HUES64 (cell line): ENCODE results near the gene SMARCD3.

Experiments used
- H3K27ac ChIP-seq: 2 replicates; pipeline ENCODE4 v1.7.0; 2013; ENCODE audit warnings: low read depth, low read length, inconsistent platforms
- H3K27me3 ChIP-seq: 2 replicates; pipeline ENCODE4 v1.6.1; 2013; ENCODE audit warnings: mild to moderate bottlenecking, low read length; ENCODE audit not compliant: insufficient read depth
- H3K36me3 ChIP-seq: 2 replicates; pipeline ENCODE4 v1.6.1; 2013; ENCODE audit warnings: mild to moderate bottlenecking, low read length; ENCODE audit not compliant: insufficient read depth
- H3K4me1 ChIP-seq: 2 replicates; pipeline ENCODE4 v1.6.1; 2013; ENCODE audit warnings: mild to moderate bottlenecking, low read length, moderate library complexity; ENCODE audit not compliant: insufficient read depth
- H3K4me3 ChIP-seq: 2 replicates; pipeline ENCODE4 v1.5.1; 2013; ENCODE audit warnings: mild to moderate bottlenecking, low read length, moderate library complexity
- H3K9ac ChIP-seq: 2 replicates; pipeline ENCODE4 v1.6.1; 2013; ENCODE audit warnings: mild to moderate bottlenecking, low read depth, low read length
- H3K9me3 ChIP-seq: 2 replicates; pipeline ENCODE4 v1.6.1; 2013; ENCODE audit warnings: low read depth, low read length; ENCODE audit not compliant: insufficient read depth
- WGBS: fragments of 150-250, 120-280 bp; methylation state at CpG from one replicate; pipeline ENCODE4 v1.1.7; 2013; ENCODE audit warnings: missing lambda C conversion rate; 5-methylcytosine and 5-hydroxymethylcytosine counted together

Gene SMARCD3

DNA sequence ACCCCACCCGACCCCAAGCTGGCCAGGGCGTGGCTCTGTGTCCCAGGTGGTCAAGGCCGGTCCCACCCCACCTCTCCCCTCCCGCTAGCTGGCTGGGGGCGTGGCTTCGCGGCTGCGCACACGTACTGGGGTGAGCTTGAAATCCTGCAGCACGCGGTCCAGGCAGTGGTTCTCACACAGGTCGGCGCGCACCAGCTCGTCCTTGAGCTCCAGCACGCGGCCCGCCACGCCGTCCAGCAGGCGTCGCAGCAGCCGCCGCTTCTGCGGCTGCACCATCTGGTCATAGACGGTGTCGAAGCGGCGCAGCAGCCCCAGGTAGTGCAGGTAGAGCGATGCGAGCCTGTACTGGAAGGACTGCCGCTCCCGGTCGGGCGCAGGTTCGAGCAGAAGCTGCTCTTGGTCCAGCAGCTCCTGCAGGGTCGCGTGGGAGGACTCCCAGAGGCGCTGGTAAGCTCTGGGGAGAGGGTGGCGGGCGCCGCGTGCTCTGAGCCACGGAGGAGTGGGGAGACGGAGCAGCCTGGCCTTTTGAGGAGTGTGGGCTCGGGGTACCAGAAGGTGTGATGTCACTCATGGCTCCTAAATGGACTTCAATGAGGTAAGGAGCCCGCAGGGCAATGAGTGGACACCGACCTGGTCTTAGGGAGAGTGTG lies 44.0 kb downstream of the SMARCD3 start:
- H3K4me3 ChIP-seq, result no peak overlapping the region
- H3K36me3 ChIP-seq, result no peaks in the 10 kb centered on the region
- 91% methylated on average over 48 of the region's 48 CpGs for WGBS
- no peaks in the 10 kb centered on the region for H3K27me3 ChIP-seq
- no peak overlapping the region for H3K9ac ChIP-seq
- peaks cover 3% of the 10 kb centered on the region; the same call in 1 of the 2 replicates for H3K4me1 ChIP-seq
- no peaks in the 10 kb centered on the region for H3K9me3 ChIP-seq
- no peak overlapping the region for H3K27ac ChIP-seq

DNA sequence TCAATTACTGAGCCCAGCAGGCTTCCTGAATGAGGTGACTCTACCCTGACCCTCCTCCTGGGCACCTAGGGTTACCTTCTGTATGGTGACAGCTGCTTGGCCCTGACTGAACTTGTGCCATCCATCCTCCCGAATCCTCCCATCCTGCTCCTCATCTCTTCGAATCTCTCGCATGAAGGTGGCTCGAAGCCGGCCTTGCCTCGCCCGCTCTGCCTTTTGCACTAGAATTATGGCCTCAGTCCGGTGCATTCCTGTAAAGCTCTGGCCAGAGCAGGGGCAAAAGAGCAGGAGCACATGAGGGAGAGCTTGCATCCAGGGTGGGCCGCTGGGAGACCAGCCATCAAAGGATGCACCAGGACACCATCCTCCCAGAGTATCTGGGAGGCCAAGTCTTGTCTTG lies 45.7 kb downstream of the SMARCD3 start:
- H3K4me3 ChIP-seq, result no peak overlapping the region
- 94% methylated on average over 9 of the region's 9 CpGs for WGBS
- no peaks in the 10 kb centered on the region for H3K27me3 ChIP-seq
- no peaks in the 10 kb centered on the region for H3K9me3 ChIP-seq
- no peak overlapping the region for H3K9ac ChIP-seq
- no peaks in the 10 kb centered on the region for H3K36me3 ChIP-seq
- no peak overlapping the region for H3K27ac ChIP-seq
- peaks cover 3% of the 10 kb centered on the region; the same call in 1 of the 2 replicates for H3K4me1 ChIP-seq

DNA sequence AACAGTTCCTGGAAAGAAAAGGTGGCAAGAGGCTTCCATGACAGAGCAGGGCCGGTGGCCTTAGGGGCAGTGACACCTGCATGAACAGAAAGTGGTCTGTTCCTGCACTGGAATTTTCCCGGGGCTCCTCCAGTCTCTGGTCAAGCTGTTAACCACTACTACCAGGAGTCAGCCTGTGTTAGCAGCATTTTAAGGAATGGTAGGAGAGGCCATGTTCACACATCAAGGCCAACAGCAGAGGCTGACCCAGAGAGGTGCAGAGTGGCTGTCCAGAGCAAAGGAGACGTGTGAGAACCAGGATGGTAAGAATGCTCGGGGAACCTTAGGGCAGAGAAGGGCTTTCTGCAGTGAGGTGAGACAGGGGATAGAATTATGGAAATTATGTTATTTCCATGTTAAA lies 46.7 kb downstream of the SMARCD3 start:
- 90% methylated on average over 4 of the region's 4 CpGs for WGBS
- Histone ChIP-seq H3K27me3 (no peaks in the 10 kb centered on the region), H3K4me3 (no peak overlapping the region), H3K9ac (no peak overlapping the region), H3K36me3 (no peaks in the 10 kb centered on the region), H3K4me1 (peaks cover 3% of the 10 kb centered on the region; the same call in 1 of the 2 replicates), H3K9me3 (no peaks in the 10 kb centered on the region), H3K27ac (no peak overlapping the region)

GRCh38 chr7:151201344-151201743 lies 47.1 kb downstream of the SMARCD3 start:
- H3K9ac ChIP-seq, result no peak overlapping the region
- H3K36me3 ChIP-seq, result no peaks in the 10 kb centered on the region
- H3K27ac ChIP-seq, result no peak overlapping the region
- no peak overlapping the region for H3K4me3 ChIP-seq
- no peaks in the 10 kb centered on the region for H3K27me3 ChIP-seq
- H3K4me1 ChIP-seq, result peaks cover 3% of the 10 kb centered on the region; the same call in 1 of the 2 replicates
- H3K9me3 ChIP-seq, result no peaks in the 10 kb centered on the region
- WGBS, result 84% methylated on average over 3 of the region's 3 CpGs

DNA sequence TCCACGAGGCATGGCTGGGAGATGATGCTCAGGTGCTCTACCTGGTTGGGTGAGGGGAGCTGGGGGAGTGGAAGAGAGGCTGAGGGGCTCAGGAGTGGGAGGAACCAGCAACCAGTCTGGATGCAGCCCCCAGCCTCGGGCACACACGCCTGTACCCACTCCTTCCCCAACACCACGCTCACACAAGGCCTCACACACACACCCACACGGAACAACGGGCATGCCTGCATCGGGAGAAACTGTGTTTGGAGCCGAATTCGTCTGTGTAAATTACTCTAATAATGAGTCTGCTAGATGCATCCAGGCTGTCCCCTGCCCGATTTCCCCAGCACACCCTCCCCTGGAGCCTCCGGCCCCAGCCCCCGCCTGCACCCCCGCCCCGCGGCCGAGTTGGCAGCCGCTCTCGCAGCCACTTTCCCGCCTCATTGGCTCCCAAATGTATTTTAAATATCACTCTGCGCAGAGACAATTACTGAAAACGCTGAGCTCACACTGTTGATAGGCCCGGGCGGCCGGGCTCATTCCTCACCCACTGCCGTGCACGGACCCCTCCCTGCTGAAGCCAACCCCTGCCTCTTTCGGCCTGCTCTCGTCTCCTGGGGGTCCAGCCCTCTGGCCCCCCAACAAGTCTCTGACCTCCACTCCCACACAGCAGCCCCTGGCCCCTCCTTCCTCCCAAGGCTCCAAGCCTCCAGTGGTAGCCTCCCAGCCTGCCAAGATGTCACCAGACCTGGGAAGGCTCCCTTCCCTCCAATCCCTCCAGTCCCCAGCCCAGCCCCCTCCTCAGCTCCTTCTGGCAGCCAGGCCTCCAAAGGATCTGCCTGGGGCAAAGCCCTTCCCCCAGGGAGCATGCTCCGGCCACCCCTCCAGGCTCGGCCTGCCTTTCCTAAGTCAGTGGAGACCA lies 49.3 kb downstream of the SMARCD3 start:
- H3K27me3 ChIP-seq, result 0 out of 2 replicates have a peak, but pooled peaks cover 3% of the 10 kb centered on the region

DNA sequence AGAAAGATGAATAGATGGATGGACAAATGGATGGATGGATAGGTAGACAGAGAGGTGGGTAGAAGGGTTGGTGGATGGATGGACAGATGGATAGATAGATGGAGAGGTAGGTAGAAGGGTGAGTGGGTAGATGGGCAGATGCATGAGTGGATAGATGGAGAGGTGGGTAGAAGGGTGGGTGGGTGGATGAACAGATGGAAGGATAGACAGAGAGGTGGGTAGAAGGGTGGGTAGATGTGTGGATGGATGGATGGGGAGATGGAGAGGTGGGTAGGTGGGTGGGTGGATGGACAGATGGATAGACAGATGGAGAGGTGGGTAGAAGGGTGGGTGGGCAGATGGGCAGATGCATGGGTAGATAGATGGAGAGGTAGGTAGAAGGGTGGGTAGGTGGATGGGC lies 50.6 kb downstream of the SMARCD3 start:
- Histone ChIP-seq H3K9me3 (no peaks in the 10 kb centered on the region), H3K27ac (no peak overlapping the region), H3K27me3 (0 out of 2 replicates have a peak, but pooled peaks cover 3% of the 10 kb centered on the region), H3K36me3 (no peaks in the 10 kb centered on the region), H3K9ac (no peak overlapping the region), H3K4me1 (peaks cover 3% of the 10 kb centered on the region; the same call in 1 of the 2 replicates), H3K4me3 (no peak overlapping the region)

More for the DNA sequence above, 49.3 kb downstream of the SMARCD3 start:
- Histone ChIP-seq H3K36me3 (no peaks in the 10 kb centered on the region), H3K4me3 (no peak overlapping the region), H3K27ac (no peak overlapping the region), H3K4me1 (peaks cover 3% of the 10 kb centered on the region; the same call in 1 of the 2 replicates), H3K9ac (no peak overlapping the region), H3K9me3 (no peaks in the 10 kb centered on the region)
- 77% methylated on average over 30 of the region's 30 CpGs for WGBS

DNA sequence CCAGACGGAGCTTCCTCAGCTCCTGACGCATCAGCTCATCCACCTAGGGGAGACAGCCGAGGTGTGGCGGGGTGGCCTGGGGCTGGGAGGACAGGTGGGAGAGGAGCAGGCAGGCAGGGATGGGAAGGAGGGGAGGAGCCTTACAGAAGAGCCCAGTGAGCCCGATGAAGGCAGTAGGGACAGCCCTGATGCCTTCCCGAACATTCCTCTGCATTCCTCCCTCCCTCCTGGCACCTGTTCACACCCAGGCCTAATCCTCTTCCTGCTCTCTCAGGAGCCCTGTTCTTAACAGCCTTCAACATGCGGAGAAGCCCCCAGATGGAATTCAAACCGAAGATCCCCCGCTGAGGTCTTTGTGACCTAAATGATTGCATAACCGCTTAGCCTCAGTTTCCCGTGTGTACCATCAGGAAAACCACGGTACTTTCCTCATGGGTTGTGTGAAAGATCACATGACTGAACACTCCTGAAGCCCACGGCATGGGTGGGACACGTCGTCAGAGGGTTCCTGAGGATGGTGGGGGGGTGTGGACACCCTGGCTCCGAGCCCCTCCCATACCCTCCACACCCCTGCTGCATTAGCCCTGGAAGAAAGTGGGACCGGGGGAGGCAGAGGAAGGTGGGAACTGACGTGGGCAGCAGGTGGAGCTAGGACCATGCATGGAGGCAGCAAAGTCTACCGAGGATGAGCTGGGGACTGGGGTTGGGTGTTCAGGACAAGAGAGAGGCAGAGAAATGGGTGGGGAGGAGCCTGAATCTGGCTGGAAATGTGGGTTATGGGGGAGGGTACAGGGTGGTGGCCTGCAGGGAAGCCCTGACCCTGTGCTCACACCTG lies 52.7 kb downstream of the SMARCD3 start:
- WGBS, result 71% methylated on average over 16 of the region's 19 CpGs

GRCh38 chr7:151194188-151194587 lies 54.3 kb downstream of the SMARCD3 start:
- WGBS, result 90% methylated on average over 7 of the region's 7 CpGs
- 0 out of 2 replicates have a peak, but pooled peaks cover 3% of the 10 kb centered on the region for H3K27me3 ChIP-seq

More for the DNA sequence above, 52.7 kb downstream of the SMARCD3 start:
- no peaks in the 10 kb centered on the region for H3K36me3 ChIP-seq
- H3K27ac ChIP-seq, result no peak overlapping the region
- H3K27me3 ChIP-seq, result 0 out of 2 replicates have a peak, but pooled peaks cover 3% of the 10 kb centered on the region
- H3K4me3 ChIP-seq, result no peak overlapping the region
- no peak overlapping the region for H3K9ac ChIP-seq
- peaks cover 3% of the 10 kb centered on the region; the same call in 1 of the 2 replicates for H3K4me1 ChIP-seq
- H3K9me3 ChIP-seq, result no peaks in the 10 kb centered on the region

GRCh38 chr7:151193203-151193978 lies 55.1 kb downstream of the SMARCD3 start:
- H3K36me3 ChIP-seq, result no peaks in the 10 kb centered on the region
- H3K27ac ChIP-seq, result no peak overlapping the region
- H3K27me3 ChIP-seq, result 0 out of 2 replicates have a peak, but pooled peaks cover 3% of the 10 kb centered on the region
- no peak overlapping the region for H3K9ac ChIP-seq
- no peaks in the 10 kb centered on the region for H3K9me3 ChIP-seq
- 91% methylated on average over 14 of the region's 14 CpGs for WGBS
- H3K4me3 ChIP-seq, result no peak overlapping the region
- H3K4me1 ChIP-seq, result no peaks in the 10 kb centered on the region

More at GRCh38 chr7:151194188-151194587, 54.3 kb downstream of the SMARCD3 start:
- H3K4me1 ChIP-seq, result no peaks in the 10 kb centered on the region
- H3K4me3 ChIP-seq, result no peak overlapping the region
- H3K9ac ChIP-seq, result no peak overlapping the region
- H3K9me3 ChIP-seq, result no peaks in the 10 kb centered on the region
- no peak overlapping the region for H3K27ac ChIP-seq
- no peaks in the 10 kb centered on the region for H3K36me3 ChIP-seq

DNA sequence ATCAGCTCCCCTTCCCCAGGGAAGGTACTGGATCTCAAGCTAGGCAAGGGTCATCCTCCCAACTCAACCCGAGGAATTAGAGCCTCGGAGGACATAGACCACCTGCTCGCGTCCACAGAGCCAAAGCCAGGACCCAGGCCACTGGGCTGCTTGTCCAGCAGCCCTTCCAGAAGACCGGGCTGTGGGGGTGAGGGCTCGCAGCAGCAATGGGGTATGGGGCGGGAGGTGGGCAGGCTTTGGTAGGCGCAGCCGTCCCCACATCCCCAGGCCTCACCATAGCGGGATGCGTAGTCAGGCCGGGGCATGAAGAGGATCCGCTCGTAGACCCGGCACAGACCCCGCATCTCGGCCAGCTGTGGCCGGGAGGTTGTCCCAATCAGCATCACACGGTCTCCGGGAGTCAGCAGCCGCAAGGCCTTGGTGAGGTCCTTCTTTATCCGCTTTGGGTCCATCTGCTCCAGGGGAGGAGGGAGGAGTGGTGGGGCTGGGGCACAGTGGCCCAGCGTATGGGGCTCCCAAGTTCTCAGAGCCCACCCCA lies 56.4 kb downstream of the SMARCD3 start:
- Histone ChIP-seq H3K27ac (no peak overlapping the region), H3K27me3 (0 out of 2 replicates have a peak, but pooled peaks cover 3% of the 10 kb centered on the region), H3K4me1 (no peaks in the 10 kb centered on the region), H3K9me3 (no peaks in the 10 kb centered on the region), H3K36me3 (no peaks in the 10 kb centered on the region), H3K9ac (no peak overlapping the region), H3K4me3 (no peak overlapping the region)
- 95% methylated on average over 22 of the region's 23 CpGs for WGBS
